SU-DHL-6 (cell line): Measurements from ENCODE around the gene MVP.

Experiments
- CTCF ChIP-seq: fragments of 200-600 bp; sonication (generic); IDR thresholded peaks from one replicate; pipeline ENCODE4 v1.5.1; 2017; ENCODE audit warnings: antibody characterized with exemption, mild to moderate bottlenecking, low read length, moderate library complexity; ENCODE audit not compliant: insufficient read depth, poor library complexity, severe bottlenecking
- EZH2phosphoT487 ChIP-seq: fragments of 200-600 bp; sonication (generic), shearing (Covaris generic); conservative IDR thresholded peaks from 2 replicates; pipeline ENCODE4 v1.6.1; 2018; ENCODE audit warnings: mild to moderate bottlenecking, antibody characterized with exemption, low read length, moderate library complexity, mixed read lengths

GRCh38 chr16:29883987-29884386, 63.7 kb downstream of the MVP start:
- no peak for TF ChIP-seq EZH2phosphoT487
- TF ChIP-seq CTCF: no peak
